Right lobe of liver (tissue), 6 donors: ENCODE results near the gene MATN1. TPM values are rescaled to one million over a fixed set of nuclear protein-coding genes. Genes with fewer than 3 reads are reported as not detected.

Source experiments
- ATAC-seq, 4 donors: fragments of 200-7000 bp; cut with Tn5 transposase; one replicate each; pipeline ENCODE4 v1.9.1; 2020; ENCODE audit warnings: mild to moderate bottlenecking in 4 of 4, moderate library complexity in 4 of 4
- DNase-seq, 3 donors: peaks; one replicate each; pipeline ENCODE4 v3.0.0-alpha.2; 2020
- H3K27ac ChIP-seq, 3 donors: fragments of 200-600 bp; one replicate each; pipeline ENCODE4 v1.8.0; 2022
- H3K27me3 ChIP-seq, 2 donors: fragments of 200-600 bp; one replicate each; pipeline ENCODE4 v1.8.0; 2022
- H3K36me3 ChIP-seq, 4 donors: fragments of 200-600 bp; sonication (generic) in 1 of 4; one replicate each; pipeline versions ENCODE4 v1.5.1 to v1.8.0; 2017 to 2022; ENCODE audit warnings: control low read depth in 1 of 4
- H3K4me1 ChIP-seq, 4 donors: fragments of 200-600 bp; sonication (generic) in 1 of 4; one replicate each; pipeline versions ENCODE4 v1.5.1 to v1.8.0; 2017 to 2022; ENCODE audit warnings: control low read depth in 1 of 4
- H3K4me3 ChIP-seq, 3 donors: fragments of 200-600 bp; one replicate each; pipeline ENCODE4 v1.8.0; 2022
- H3K9me3 ChIP-seq, 4 donors: fragments of 200-600 bp; sonication (generic) in 1 of 4; one replicate each; pipeline versions ENCODE4 v1.5.1 to v1.8.0; 2017 to 2022; ENCODE audit warnings: control low read depth in 1 of 4
- POLR2A ChIP-seq: fragments of 450-650 bp; IDR thresholded peaks from one replicate; pipeline ENCODE4 v1.6.1; 2017; ENCODE audit warnings: antibody characterized with exemption, mild to moderate bottlenecking
- WGBS: methylation state at CpG from one replicate; pipeline ENCODE4 v1.1.6; 2018; ENCODE audit warnings: low coverage, low lambda C conversion rate; ENCODE audit not compliant: insufficient coverage; ENCODE audit errors: missing lambda C conversion rate; 5-methylcytosine and 5-hydroxymethylcytosine counted together
- intact Hi-C, 2 donors: fragments of 100-400 bp; cut with DNase I; formaldehyde crosslinking; loops; one replicate each; pipeline versions ENCODE4 v1.11.2 to v1.14.1; 2022
- total RNA-seq, 6 experiments: library from RNA; depleted of rRNA in 2 of 6; stranded (reverse); fragments of >200 nt in 2 of 6; fragmentation: NEBNext Ultra II Directional in 3 of 6; extraction: Animal tissue kit (Norgen Biotek cat#: 25700) in 3 of 6; gene quantifications; one replicate each; pipeline versions ENCODE4 v1.1.0 to v1.2.4, GENCODE V29; 2016 to 2023
- TF ChIP-seq, protein P1 (sequence below), 4 donors: fragments of 200-600 bp in 3 of 4; fragments of 450-650 bp in 1 of 4; IDR thresholded peaks; one replicate each; pipeline versions ENCODE4 v1.5.1 to v1.8.0; 2016 to 2022; ENCODE audit warnings: antibody characterized with exemption in 4 of 4, mild to moderate bottlenecking in 2 of 4
- donor health status: DM: no; HTN: yes; CAD: no.
- donor health status: DM: no; HTN: no; CAD: no.
- donor health status: DM: no; HTN: no; CAD: no.
- donor health status: DM: no; HTN: yes; CAD: no.
- donor health status: DM: no; HTN: yes; CAD: no.

Gene MATN1
- total RNA-seq, 6 experiments from 2014 or later = not detected

DNA sequence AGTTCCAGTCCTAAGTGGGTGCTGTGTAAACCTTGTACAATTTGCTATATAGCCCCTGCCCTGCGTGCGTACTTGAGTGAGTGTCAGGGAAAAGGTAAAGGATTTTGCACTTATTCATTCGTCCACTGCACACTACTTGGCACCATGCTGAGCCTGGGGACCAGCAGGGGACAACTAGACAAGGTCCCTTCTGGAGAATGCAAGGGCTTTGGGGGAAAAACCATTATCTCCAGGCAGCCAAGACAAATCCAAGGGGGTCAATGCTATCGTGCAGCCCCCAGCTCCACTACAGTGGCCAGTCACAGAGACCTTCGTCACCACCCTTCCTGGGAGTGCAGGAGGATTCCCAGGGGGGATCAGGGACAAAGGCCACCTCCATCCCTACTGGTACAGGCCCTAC lies 39.7 kb downstream of the MATN1 start:
- no peak overlapping the region for H3K4me3 ChIP-seq
- H3K27me3 ChIP-seq = no peaks in the 10 kb centered on the region
- no peak overlapping the region for H3K27ac ChIP-seq
- no peaks in the 10 kb centered on the region for H3K9me3 ChIP-seq
- H3K36me3 ChIP-seq = no peaks in the 10 kb centered on the region
- WGBS = 47% methylated on average over 3 of the region's 5 CpGs
- H3K4me1 ChIP-seq = no peaks in the 10 kb centered on the region
- TF ChIP-seq, protein P1, sequence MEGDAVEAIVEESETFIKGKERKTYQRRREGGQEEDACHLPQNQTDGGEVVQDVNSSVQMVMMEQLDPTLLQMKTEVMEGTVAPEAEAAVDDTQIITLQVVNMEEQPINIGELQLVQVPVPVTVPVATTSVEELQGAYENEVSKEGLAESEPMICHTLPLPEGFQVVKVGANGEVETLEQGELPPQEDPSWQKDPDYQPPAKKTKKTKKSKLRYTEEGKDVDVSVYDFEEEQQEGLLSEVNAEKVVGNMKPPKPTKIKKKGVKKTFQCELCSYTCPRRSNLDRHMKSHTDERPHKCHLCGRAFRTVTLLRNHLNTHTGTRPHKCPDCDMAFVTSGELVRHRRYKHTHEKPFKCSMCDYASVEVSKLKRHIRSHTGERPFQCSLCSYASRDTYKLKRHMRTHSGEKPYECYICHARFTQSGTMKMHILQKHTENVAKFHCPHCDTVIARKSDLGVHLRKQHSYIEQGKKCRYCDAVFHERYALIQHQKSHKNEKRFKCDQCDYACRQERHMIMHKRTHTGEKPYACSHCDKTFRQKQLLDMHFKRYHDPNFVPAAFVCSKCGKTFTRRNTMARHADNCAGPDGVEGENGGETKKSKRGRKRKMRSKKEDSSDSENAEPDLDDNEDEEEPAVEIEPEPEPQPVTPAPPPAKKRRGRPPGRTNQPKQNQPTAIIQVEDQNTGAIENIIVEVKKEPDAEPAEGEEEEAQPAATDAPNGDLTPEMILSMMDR (IDR thresholded peaks at IDR 0.05) = no peak
- no peak for TF ChIP-seq POLR2A
- intact Hi-C loops = no loop called here
- no peak for DNase-seq
- ATAC-seq = no peak

DNA sequence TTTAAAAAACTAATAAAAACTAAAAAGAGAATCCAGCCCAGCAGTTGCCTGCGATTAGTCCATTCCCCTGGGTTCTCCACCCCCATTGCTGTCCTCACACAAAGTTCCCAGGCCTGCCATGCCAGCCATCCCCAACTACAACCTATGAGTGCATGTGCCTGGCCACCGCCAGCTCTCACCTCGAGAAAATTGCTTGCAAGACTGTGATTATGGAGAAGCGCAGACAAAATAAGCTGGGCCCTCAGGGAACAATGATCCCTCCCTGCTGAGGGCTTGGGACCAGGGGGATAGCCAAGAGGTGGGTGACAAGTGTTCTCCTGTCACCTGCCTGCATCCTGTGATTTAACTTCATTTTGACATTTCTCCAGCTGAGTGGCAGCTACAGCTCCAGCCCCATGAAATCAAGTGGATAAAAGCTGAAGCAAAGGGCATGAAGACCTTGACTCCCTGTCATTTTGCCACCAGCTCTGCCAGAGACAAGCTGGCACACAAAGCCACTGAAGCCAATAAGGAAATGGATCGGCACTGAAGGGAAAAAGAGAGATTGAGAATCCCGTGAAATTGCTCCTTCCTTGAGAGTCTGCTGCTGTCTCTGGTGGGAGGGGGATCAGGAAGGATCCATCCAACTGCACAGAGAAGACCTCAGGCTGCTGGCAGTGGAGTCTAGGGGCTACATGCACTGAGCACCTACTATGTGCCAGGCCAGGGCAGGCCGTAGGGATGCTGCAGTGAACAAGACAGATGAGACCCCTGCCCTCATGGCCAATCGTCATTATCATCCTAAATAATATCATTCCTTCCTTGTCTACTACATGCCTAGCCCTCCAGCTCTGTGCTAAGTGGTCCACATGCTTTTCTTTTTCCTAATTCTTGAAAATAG lies 40.7 kb downstream of the MATN1 start:
- no peaks in the 10 kb centered on the region for H3K4me1 ChIP-seq
- ATAC-seq = no peak
- no peak for TF ChIP-seq POLR2A
- TF ChIP-seq, protein P1 (IDR thresholded peaks at IDR 0.05) = no peak
- H3K27me3 ChIP-seq = no peaks in the 10 kb centered on the region
- intact Hi-C loops = no loop called here
- no peak for DNase-seq
- 53% methylated on average over 8 of the region's 8 CpGs for WGBS
- no peak overlapping the region for H3K27ac ChIP-seq
- no peaks in the 10 kb centered on the region for H3K36me3 ChIP-seq
- no peaks in the 10 kb centered on the region for H3K9me3 ChIP-seq
- H3K4me3 ChIP-seq = no peak overlapping the region

GRCh38 chr1:30681782-30682181 lies 41.6 kb downstream of the MATN1 start:
- intact Hi-C loops = no loop called here
- DNase-seq (no peak), ATAC-seq (no peak)
- Histone ChIP-seq H3K4me3 (no peak overlapping the region), H3K27me3 (no peaks in the 10 kb centered on the region), H3K9me3 (no peaks in the 10 kb centered on the region), H3K36me3 (no peaks in the 10 kb centered on the region), H3K27ac (no peak overlapping the region), H3K4me1 (no peaks in the 10 kb centered on the region)
- 39% methylated on average over 2 of the region's 3 CpGs for WGBS
- TF ChIP-seq, protein P1 (IDR thresholded peaks at IDR 0.05) = no peak
- TF ChIP-seq POLR2A = no peak

- H3K27me3 ChIP-seq = no peaks in the 10 kb centered on the region
- H3K36me3 ChIP-seq = no peaks in the 10 kb centered on the region
- no peaks in the 10 kb centered on the region for H3K4me1 ChIP-seq
- TF ChIP-seq, protein P1 (IDR thresholded peaks at IDR 0.05) = no peak
- TF ChIP-seq POLR2A = no peak
- H3K27ac ChIP-seq = no peak overlapping the region
- ATAC-seq (no peak), DNase-seq (no peak)
- H3K9me3 ChIP-seq = no peaks in the 10 kb centered on the region
- WGBS = 74% methylated on average over 7 of the region's 7 CpGs
- no peak overlapping the region for H3K4me3 ChIP-seq
- intact Hi-C loops = no loop called here
Observed at GRCh38 chr1:30680879-30681278, 42.5 kb downstream of the MATN1 start.
